K562 (cell line): ENCODE results near the gene POMGNT1. TPM values are rescaled to one million over a fixed set of nuclear protein-coding genes. Genes with fewer than 3 reads are reported as not detected.

Source experiments
- ATAC-seq: fragments of 200-7000 bp; cut with Tn5 transposase; 3 replicates; pipeline ENCODE4 v1.9.1; 2020; ENCODE audit warnings: moderate library complexity
- BruUV-seq: library from RNA; stranded (reverse); fragments of 400-500 nt; replicated peaks from 2 replicates; lab custom pipeline; 2021; lab: Mats Ljungman, UMichigan
- CTCF ChIA-PET: fragments of 300-600 bp; formaldehyde crosslinking; extraction: SDS; loops from one replicate; lab custom pipeline; 2021; ENCODE audit warnings: low intra/inter-chr PET ratio; lab: Yijun Ruan, JAX
- POLR2A ChIA-PET: fragments of 300-600, 350-650 bp; sonication (Branson Sonifier 250); formaldehyde crosslinking; extraction: SDS; loops from one replicate; lab custom pipeline; 2021; ENCODE audit warnings: antibody characterized with exemption, inconsistent platforms; lab: Yijun Ruan, JAX
- DNase-seq, 4 experiments: peaks; one replicate each; pipeline versions ENCODE4 v3.0.0 to v3.0.0-alpha.2; 2011 to 2018; ENCODE audit warnings: low spot score in 3 of 4, mixed read lengths in 3 of 4; ENCODE audit errors: extremely low read depth in 1 of 4
- FAIRE-seq: peaks from 2 replicates; lab custom pipeline; 2011; peaks lifted over from hg19 to GRCh38; lab: Jason Lieb, UNC
- H2AFZ ChIP-seq: 2 replicates; pipeline ENCODE4 v1.6.0; 2011; ENCODE audit warnings: low read depth, low read length, control low read depth, inconsistent platforms
- H3K27ac ChIP-seq: fragments of 200-600 bp; 3 replicates; pipeline ENCODE4 v1.8.0; 2011; ENCODE audit warnings: low read depth, mild to moderate bottlenecking, control low read depth, inconsistent platforms, low read length, moderate library complexity, mixed read lengths; ENCODE audit errors: extremely low read depth
- H3K27me3 ChIP-seq, 2 experiments: fragments of 300-600 bp in 1 of 2; 2 replicates in 1 of 2; 3 replicates in 1 of 2; pipeline versions ENCODE4 v1.6.0 to v1.8.0; 2011; ENCODE audit warnings: inconsistent platforms in 2 of 2, low read length in 2 of 2, mild to moderate bottlenecking in 1 of 2, mixed read lengths in 1 of 2, moderate library complexity in 1 of 2; ENCODE audit not compliant: control insufficient read depth in 2 of 2, insufficient read depth in 2 of 2
- H3K36me3 ChIP-seq: fragments of 300-600 bp; 3 replicates; pipeline ENCODE4 v1.8.0; 2011; ENCODE audit warnings: mild to moderate bottlenecking, low read length, inconsistent platforms; ENCODE audit not compliant: control insufficient read depth, insufficient read depth
- H3K4me1 ChIP-seq, 2 experiments: fragments of 200-600 bp in 1 of 2; replicated peaks in 1 of 2; 2 replicates in 1 of 2; 3 replicates in 1 of 2; pipeline versions ENCODE4 v1.5.1 to v1.8.0; 2011; ENCODE audit warnings: inconsistent platforms in 2 of 2, low read length in 2 of 2, mild to moderate bottlenecking in 1 of 2, mixed read lengths in 1 of 2, moderate library complexity in 1 of 2; ENCODE audit not compliant: control insufficient read depth in 2 of 2, insufficient read depth in 2 of 2
- H3K4me2 ChIP-seq: 2 replicates; pipeline ENCODE4 v1.6.1; 2011; ENCODE audit warnings: low read length, control low read depth, inconsistent platforms, mixed read lengths; ENCODE audit not compliant: insufficient read depth
- H3K4me3 ChIP-seq: fragments of 200-600 bp; sonication (generic), shearing (Covaris generic); 2 replicates; pipeline ENCODE4 v1.5.1; 2016; ENCODE audit warnings: control low read depth, inconsistent platforms
- H3K79me2 ChIP-seq: fragments of 200-600 bp; 3 replicates; pipeline ENCODE4 v1.8.0; 2011; ENCODE audit warnings: low read length, inconsistent platforms; ENCODE audit not compliant: control insufficient read depth, insufficient read depth
- H3K9ac ChIP-seq, 2 experiments: 2 replicates each; pipeline versions ENCODE4 v1.6.0 to v1.6.1; 2011; ENCODE audit warnings: low read depth in 2 of 2, low read length in 2 of 2, control low read depth in 1 of 2, inconsistent platforms in 1 of 2, mild to moderate bottlenecking in 1 of 2, mixed read lengths in 1 of 2; ENCODE audit not compliant: insufficient read depth in 1 of 2
- H3K9me1 ChIP-seq: one replicate; pipeline ENCODE4 v1.6.0; 2011; ENCODE audit warnings: inconsistent platforms, mild to moderate bottlenecking, low read length, moderate library complexity; ENCODE audit not compliant: control insufficient read depth, insufficient read depth
- H3K9me3 ChIP-seq: replicated peaks from 2 replicates; pipeline ENCODE4 v1.5.1; 2011; ENCODE audit warnings: low read depth, low read length, inconsistent platforms; ENCODE audit not compliant: control insufficient read depth, insufficient read depth
- H4K20me1 ChIP-seq: replicated peaks from 2 replicates; pipeline ENCODE4 v1.6.1; 2011; ENCODE audit warnings: low read length, inconsistent platforms, mixed read lengths; ENCODE audit not compliant: control insufficient read depth, insufficient read depth
- ARID2 ChIP-seq: fragments of 450-650 bp; IDR thresholded peaks from 2 replicates; pipeline ENCODE4 v1.6.1; 2017; ENCODE audit warnings: antibody characterized with exemption, mild to moderate bottlenecking
- ATF4 ChIP-seq: fragments of 450-650 bp; formaldehyde crosslinking; IDR thresholded peaks from 2 replicates; pipeline ENCODE4 v1.4.0; 2022; ENCODE audit warnings: mild to moderate bottlenecking, moderate library complexity
- BACH1 ChIP-seq: fragments of 200-800 bp; sonication (Bioruptor generic); IDR thresholded peaks from 2 replicates; pipeline ENCODE4 v1.6.1; 2016; ENCODE audit warnings: missing genetic modification characterization, missing compliant biosample characterization
- CREB5 ChIP-seq: fragments of 250-450 bp; sonication (Bioruptor Pico); IDR thresholded peaks from 2 replicates; pipeline ENCODE4 v1.5.0; 2020; ENCODE audit warnings: mild to moderate bottlenecking
- DACH1 ChIP-seq: fragments of 450-650 bp; IDR thresholded peaks from 2 replicates; pipeline ENCODE4 v1.6.1; 2018; ENCODE audit not compliant: partially characterized antibody
- E2F3 ChIP-seq: fragments of 250-450 bp; sonication (Bioruptor Pico); IDR thresholded peaks from 2 replicates; pipeline ENCODE4 v1.4.0; 2020; ENCODE audit warnings: mild to moderate bottlenecking
- FOXK1 ChIP-seq: sonication (generic); formaldehyde crosslinking; IDR thresholded peaks from 2 replicates; pipeline ENCODE4 v1.8.0; 2022; ENCODE audit warnings: missing genetic modification reagents, mild to moderate bottlenecking, borderline replicate concordance
- HCFC1 ChIP-seq: IDR thresholded peaks from 2 replicates; pipeline ENCODE4 v1.6.1; 2012; ENCODE audit warnings: low read depth, low read length, improper control_type of control experiment
- JUN ChIP-seq, 2 experiments: sonication (generic) in 1 of 2; formaldehyde crosslinking in 1 of 2; IDR thresholded peaks; 2 replicates each; pipeline versions ENCODE4 v1.6.1 to v1.8.0; 2012 to 2022; ENCODE audit warnings: borderline replicate concordance in 2 of 2, mild to moderate bottlenecking in 2 of 2, improper control_type of control experiment in 1 of 2, low read depth in 1 of 2, low read length in 1 of 2, missing genetic modification reagents in 1 of 2
- JUNB ChIP-seq: fragments of 450-650 bp; formaldehyde crosslinking; conservative IDR thresholded peaks from 2 replicates; pipeline ENCODE4 v1.4.0; 2020; ENCODE audit warnings: mild to moderate bottlenecking
- MEF2D ChIP-seq: conservative IDR thresholded peaks from 2 replicates; pipeline ENCODE4 v1.6.1; 2016; ENCODE audit warnings: low read depth, missing genetic modification characterization, missing compliant biosample characterization
- PPARD ChIP-seq: fragments of 250-450 bp; sonication (Bioruptor Pico); IDR thresholded peaks from 2 replicates; pipeline ENCODE4 v1.8.0; 2022; ENCODE audit warnings: inconsistent platforms, mild to moderate bottlenecking, moderate library complexity
- ZFX ChIP-seq: sonication (generic); formaldehyde crosslinking; IDR thresholded peaks from 2 replicates; pipeline ENCODE4 v1.8.0; 2022; ENCODE audit warnings: mild to moderate bottlenecking, missing genetic modification reagents, moderate library complexity
- ZNF263 ChIP-seq: sonication (generic); formaldehyde crosslinking; IDR thresholded peaks from 2 replicates; pipeline ENCODE4 v1.8.0; 2022; ENCODE audit warnings: mild to moderate bottlenecking, missing genetic modification reagents, borderline replicate concordance
- ZNF347 ChIP-seq: fragments of 450-650 bp; formaldehyde crosslinking; IDR thresholded peaks from 2 replicates; pipeline ENCODE4 v1.4.0; 2020; ENCODE audit warnings: low read depth, mild to moderate bottlenecking, moderate library complexity
- ZNF408 ChIP-seq: fragments of 250-450 bp; sonication (Bioruptor Pico); IDR thresholded peaks from 2 replicates; pipeline ENCODE4 v1.4.0; 2020; ENCODE audit warnings: low read depth, mild to moderate bottlenecking, moderate library complexity
- ZNF41 ChIP-seq: fragments of 250-450 bp; sonication (Bioruptor Pico); conservative IDR thresholded peaks from 2 replicates; pipeline ENCODE4 v1.4.0; 2020; ENCODE audit warnings: mild to moderate bottlenecking
- ZNF639 ChIP-seq, 2 experiments: fragments of 200-800 bp in 1 of 2; sonication (Bioruptor generic) in 1 of 2; sonication (generic) in 1 of 2; formaldehyde crosslinking in 1 of 2; IDR thresholded peaks in 1 of 2; conservative IDR thresholded peaks in 1 of 2; 2 replicates each; pipeline versions ENCODE4 v1.5.0 to v1.6.1; 2016 to 2020; ENCODE audit warnings: missing compliant biosample characterization in 1 of 2, missing genetic modification characterization in 1 of 2, missing genetic modification reagents in 1 of 2
- ZSCAN29 ChIP-seq: fragments of 450-650 bp; IDR thresholded peaks from 2 replicates; pipeline ENCODE4 v1.6.1; 2017
- WGBS: fragments of 100-300 bp; shearing (Covaris generic); methylation state at CpG from one replicate; pipeline ENCODE4 v1.1.6; 2016; ENCODE audit warnings: low coverage, mixed read lengths; ENCODE audit not compliant: insufficient coverage; ENCODE audit errors: missing lambda C conversion rate; 5-methylcytosine and 5-hydroxymethylcytosine counted together
- in situ Hi-C: fragments of 300-500 bp; cut with MboI; formaldehyde crosslinking; loops from 4 replicates; pipeline ENCODE4 v1.15.0; 2018; ENCODE audit warnings: inconsistent platforms, mixed read lengths
- intact Hi-C: fragments of 100-400 bp; cut with micrococcal nuclease; formaldehyde crosslinking; loops from 2 replicates; pipeline ENCODE4 v1.14.2; 2022
- polyA plus RNA-seq, 8 experiments: library from polyadenylated mRNA; depleted of rRNA in 4 of 8; stranded (reverse) in 5 of 8; unstranded in 3 of 8; fragments of >200 nt; fragmentation: Nextera tagmentation in 2 of 8; fragmentation: Illumina TruSeq in 1 of 8; extraction: Ambion mirVana in 2 of 8; extraction: Trizol in 1 of 8; gene quantifications; 2 replicates each; pipeline versions ENCODE4 v1.2.1 to v1.2.3, GENCODE V29; 2011 to 2014; ENCODE audit warnings: inconsistent platforms in 1 of 8, missing spikeins in 1 of 8
- total RNA-seq, 7 experiments: library from RNA; depleted of rRNA in 6 of 7; stranded (reverse); fragments of >200 nt in 6 of 7; fragmentation: Illumina TruSeq in 2 of 7; extraction: Trizol in 2 of 7; gene quantifications; 2 replicates each; pipeline versions ENCODE4 v1.2.1 to v1.2.3, GENCODE V29; 2011 to 2021; ENCODE audit warnings: low replicate concordance in 1 of 7

POMGNT1 gene
- total and polyA plus RNA-seq, 9 of the 15 experiments (the other 6 are each of a cell fraction or from before 2014, with no cell fraction given) = 14.1 to 58.9 (median 37.8) TPM

GRCh38 chr1:46173361-46173856 is 24.8 kb downstream of the POMGNT1 start:
- WGBS = 2% methylated on average over 4 of the region's 4 CpGs
- Histone ChIP-seq H3K4me2 (peak overlapping the region; percentile 20; the same call in 1 of the 2 replicates), H4K20me1 (no peaks in the 10 kb centered on the region), H3K79me2 (no peaks in the 10 kb centered on the region), H3K27ac (no peak overlapping the region), H3K4me1 (peaks cover 26 to 35% of the 10 kb centered on the region in 2 experiments), H3K9ac (peak overlapping the region in 1 of 2 experiments; percentile 77; a peak in 1 of 4 replicates), H3K9me1 (no peaks in the 10 kb centered on the region), H3K4me3 (no peak overlapping the region), H3K36me3 (no peaks in the 10 kb centered on the region), H3K27me3 (0 out of 5 replicates have a peak, but pooled peaks cover 0 to 6% of the 10 kb centered on the region in 2 experiments), H2AFZ (peak overlapping the region; percentile 18; the same call in 1 of the 2 replicates), H3K9me3 (no peaks in the 10 kb centered on the region)
- ATAC-seq (peak; percentile 56), DNase-seq (peak; percentile 55 to 62 (median 60)), FAIRE-seq (no peak)
- BruUV-seq = no TSS peak
- intact Hi-C loops = loop anchor here (10.0 kb wide), 1 partner anchor 289 kb away; no protein-coding TSS in a partner anchor
- POLR2A ChIA-PET = interaction anchor here (0.7 to 2.2 kb wide), 6 partner anchors 10 to 485 kb away, joined by 3 to 12 read pairs (median 4); partner anchors contain the start of gene TMEM69
- CTCF ChIA-PET = interaction anchor here (0.8 to 3.0 kb wide), 2 partner anchors 133 to 136 kb away, joined by 4 to 24 read pairs; no protein-coding TSS in a partner anchor
- in situ Hi-C loops = no loop called here
- TF ChIP-seq BACH1 (no peak), PPARD (no peak), CREB5 (CRISPR knock-in tag) (no peak), DACH1 (no peak), ZNF263 (no peak; the same call in 1 of the 2 replicates), ATF4 (CRISPR knock-in tag) (no peak), ZNF347 (no peak), ZNF408 (CRISPR knock-in tag) (no peak), ZFX (CRISPR knock-in tag) (no peak), FOXK1 (CRISPR knock-in tag) (0 out of 2 replicates have a peak, but pooled peaks have one; percentile 24), JUNB (no peak), JUN (IDR thresholded peaks at IDR 0.05; ENCODE audit: borderline replicate concordance, low read depth, low read length) (peak; percentile 80), JUN (CRISPR knock-in tag; IDR thresholded peaks at IDR 0.05; ENCODE audit: borderline replicate concordance) (no peak), MEF2D (tag) (peak; percentile 98), ZSCAN29 (no peak), ARID2 (no peak), HCFC1 (no peak), E2F3 (no peak), ZNF41 (no peak), ZNF639 (CRISPR knock-in tag; conservative IDR thresholded peaks at IDR 0.05 in 1 of 2, IDR thresholded peaks at IDR 0.05 in 1 of 2) (no peak)
